HepG2 (cell line): Measurements from ENCODE around the gene AJUBA. TPM values are rescaled to one million over a fixed set of nuclear protein-coding genes. Genes with fewer than 3 reads are reported as not detected.

Experiments
- ARID2 ChIP-seq: sonication (generic); formaldehyde crosslinking; IDR thresholded peaks from 2 replicates; pipeline ENCODE4 v1.8.1; 2022; ENCODE audit warnings: mild to moderate bottlenecking, missing genetic modification reagents, borderline replicate concordance
- BRCA1 ChIP-seq: sonication (generic); formaldehyde crosslinking; IDR thresholded peaks from 2 replicates; pipeline ENCODE4 v1.4.0; 2020; ENCODE audit warnings: missing genetic modification reagents
- DRAP1 ChIP-seq: IDR thresholded peaks from 2 replicates; pipeline ENCODE4 v1.6.1; 2016; ENCODE audit warnings: missing genetic modification reagents, missing compliant biosample characterization
- KAT7 ChIP-seq: IDR thresholded peaks from 2 replicates; pipeline ENCODE4 v1.6.1; 2018; ENCODE audit warnings: borderline replicate concordance, missing compliant biosample characterization
- KLF16 ChIP-seq, 2 experiments: sonication (generic) in 1 of 2; formaldehyde crosslinking in 1 of 2; IDR thresholded peaks; 2 replicates each; pipeline versions ENCODE4 v1.6.1 to v1.8.0; 2016 to 2023; ENCODE audit warnings: missing genetic modification reagents in 2 of 2, missing compliant biosample characterization in 1 of 2
- KMT2B ChIP-seq: IDR thresholded peaks from 2 replicates; pipeline ENCODE4 v1.6.1; 2016; ENCODE audit warnings: missing genetic modification reagents, missing compliant biosample characterization
- MNT ChIP-seq: fragments of 450-650 bp; IDR thresholded peaks from 2 replicates; pipeline ENCODE4 v1.6.1; 2016
- MXD4 ChIP-seq: IDR thresholded peaks from 2 replicates; pipeline ENCODE4 v1.6.1; 2016; ENCODE audit warnings: mild to moderate bottlenecking, missing biosample characterization, missing genetic modification reagents
- NCOA5 ChIP-seq: sonication (generic); formaldehyde crosslinking; IDR thresholded peaks from 2 replicates; pipeline ENCODE4 v1.4.0; 2020; ENCODE audit warnings: missing genetic modification reagents
- NFKBIZ ChIP-seq: IDR thresholded peaks from 2 replicates; pipeline ENCODE4 v1.6.1; 2018; ENCODE audit warnings: missing genetic modification reagents, missing compliant biosample characterization
- RAD21 ChIP-seq: fragments of 450-650 bp; formaldehyde crosslinking; IDR thresholded peaks from 2 replicates; pipeline ENCODE4 v1.5.0; 2020; ENCODE audit warnings: mild to moderate bottlenecking
- SNAPC2 ChIP-seq: sonication (generic); formaldehyde crosslinking; IDR thresholded peaks from 2 replicates; pipeline ENCODE4 v1.8.1; 2022; ENCODE audit warnings: mild to moderate bottlenecking, missing genetic modification reagents
- STAT5B ChIP-seq: sonication (generic); formaldehyde crosslinking; IDR thresholded peaks from 2 replicates; pipeline ENCODE4 v1.4.0; 2020; ENCODE audit warnings: missing genetic modification reagents
- THRA ChIP-seq: sonication (generic); formaldehyde crosslinking; IDR thresholded peaks from 2 replicates; pipeline ENCODE4 v1.4.0; 2020; ENCODE audit warnings: missing genetic modification reagents, borderline replicate concordance
- ZBTB2 ChIP-seq: sonication (generic); formaldehyde crosslinking; IDR thresholded peaks from 2 replicates; pipeline ENCODE4 v1.8.0; 2022; ENCODE audit warnings: low read depth, missing genetic modification reagents
- ZKSCAN5 ChIP-seq: sonication (generic); formaldehyde crosslinking; IDR thresholded peaks from 2 replicates; pipeline ENCODE4 v1.5.1; 2020; ENCODE audit warnings: mild to moderate bottlenecking, missing genetic modification reagents
- ZNF292 ChIP-seq: sonication (generic); formaldehyde crosslinking; IDR thresholded peaks from 2 replicates; pipeline ENCODE4 v1.8.1; 2022; ENCODE audit warnings: mild to moderate bottlenecking, low read depth, missing genetic modification reagents, borderline replicate concordance
- ZNF362 ChIP-seq: sonication (generic); formaldehyde crosslinking; IDR thresholded peaks from 2 replicates; pipeline ENCODE4 v1.4.0; 2020; ENCODE audit warnings: missing genetic modification reagents, mild to moderate bottlenecking, borderline replicate concordance
- ZNF546 ChIP-seq: sonication (generic); formaldehyde crosslinking; conservative IDR thresholded peaks from 2 replicates; pipeline ENCODE4 v1.8.1; 2023; ENCODE audit warnings: mild to moderate bottlenecking, missing genetic modification reagents
- ZNF556 ChIP-seq: sonication (generic); formaldehyde crosslinking; IDR thresholded peaks from 2 replicates; pipeline ENCODE4 v1.4.0; 2020; ENCODE audit warnings: mild to moderate bottlenecking, missing genetic modification reagents, borderline replicate concordance
- ZNF605 ChIP-seq: sonication (generic); formaldehyde crosslinking; IDR thresholded peaks from 2 replicates; pipeline ENCODE4 v1.8.0; 2022; ENCODE audit warnings: mild to moderate bottlenecking, missing genetic modification reagents
- ZNF616 ChIP-seq: sonication (generic); formaldehyde crosslinking; IDR thresholded peaks from 2 replicates; pipeline ENCODE4 v1.5.0; 2020; ENCODE audit warnings: low read depth, mild to moderate bottlenecking, missing genetic modification reagents
- ZNF883 ChIP-seq: sonication (generic); formaldehyde crosslinking; IDR thresholded peaks from 2 replicates; pipeline ENCODE4 v1.5.1; 2020; ENCODE audit warnings: mild to moderate bottlenecking, missing genetic modification reagents; ENCODE audit errors: not compliant biosample characterization
- polyA plus RNA-seq, 8 experiments: library from polyadenylated mRNA; depleted of rRNA in 3 of 8; stranded (reverse) in 7 of 8; unstranded in 1 of 8; fragments of >200 nt; fragmentation: Illumina TruSeq in 4 of 8; extraction: Trizol in 4 of 8; gene quantifications; 2 replicates each; pipeline versions ENCODE4 v1.2.1 to v1.2.3, GENCODE V29; 2011 to 2016; ENCODE audit warnings: low read depth in 4 of 8, missing spikeins in 1 of 8, mixed read lengths in 1 of 8; ENCODE audit not compliant: insufficient read depth in 1 of 8
- total RNA-seq, 5 experiments: library from RNA; depleted of rRNA; stranded (reverse); fragments of >200 nt; fragmentation: Illumina TruSeq; extraction: Trizol; gene quantifications; 2 replicates each; pipeline ENCODE4 v1.2.3, GENCODE V29; 2016; ENCODE audit warnings: low read depth in 1 of 5

The AJUBA gene
- total and polyA plus RNA-seq, 2 of the 13 experiments (the other 11 are each of a cell fraction or from before 2014, with no cell fraction given), result 157 to 241 TPM

- TF ChIP-seq DRAP1 (CRISPR knock-in tag), result peak; percentile 62
- no peak for TF ChIP-seq BRCA1 (CRISPR knock-in tag)
- no peak for TF ChIP-seq ZBTB2
- no peak for TF ChIP-seq ZNF605 (CRISPR knock-in tag)
- TF ChIP-seq ZNF616 (CRISPR knock-in tag), result no peak
- no peak; the same call in none of the 2 replicates for TF ChIP-seq NFKBIZ
- TF ChIP-seq SNAPC2 (CRISPR knock-in tag), result no peak
- TF ChIP-seq THRA (CRISPR knock-in tag), result peak; percentile 64
- TF ChIP-seq RAD21 (CRISPR knock-in tag), result peak; percentile 97
- TF ChIP-seq NCOA5 (CRISPR knock-in tag), result no peak
- TF ChIP-seq ZNF546 (CRISPR knock-in tag), result no peak
- TF ChIP-seq MXD4 (CRISPR knock-in tag), result peak; percentile 36; the same call in 1 of the 2 replicates
- peak in 1 of 2 experiments; percentile 82; a peak in 1 of 4 replicates for TF ChIP-seq KLF16 (CRISPR knock-in tag; IDR thresholded peaks at IDR 0.05)
- no peak for TF ChIP-seq MNT
- TF ChIP-seq STAT5B (CRISPR knock-in tag), result peak; percentile 50; the same call in 1 of the 2 replicates
- TF ChIP-seq KMT2B (CRISPR knock-in tag), result peak; percentile 62
- no peak for TF ChIP-seq ZKSCAN5
- no peak; the same call in 1 of the 2 replicates for TF ChIP-seq KAT7 (CRISPR knock-in tag)
- TF ChIP-seq ZNF883, result peak; percentile 10
- peak; percentile 58; the same call in 1 of the 2 replicates for TF ChIP-seq ZNF362 (CRISPR knock-in tag)
- 0 out of 2 replicates have a peak, but pooled peaks have one; percentile 15 for TF ChIP-seq ZNF292 (CRISPR knock-in tag)
- 0 out of 2 replicates have a peak, but pooled peaks have one; percentile 85 for TF ChIP-seq ZNF556 (CRISPR knock-in tag)
- no peak for TF ChIP-seq ARID2
These were observed 8.9 kb downstream of the AJUBA start (continued) for GRCh38 chr14:22973217-22974032.
